Measurements from ENCODE around the gene RMP24.

RMP24 gene

GRCh38 chr18:35972197-35973000, at the start of gene RMP24:
Gene RMP24 (plus strand): TSS chr18:35972679.
- H3K4me3 ChIP-seq (ENCODE audit: low read length in 2 of 2), result peak within 1 kb of the TSS; percentile 96 to 97
- H3K9me3 ChIP-seq (ENCODE audit: control insufficient read depth in 2 of 2, low read length in 2 of 2), result no peaks in the 10 kb centered on the region
- peak within 1 kb of the TSS; percentile 77 for H3K27ac ChIP-seq (ENCODE audit: low read length)
- H3K36me3 ChIP-seq (ENCODE audit: control insufficient read depth in 2 of 2, insufficient read depth in 2 of 2, low read length in 2 of 2), result peaks cover 8 to 14% of the 10 kb centered on the region in 2 donors
- peaks cover 15% of the 10 kb centered on the region for H3K4me1 ChIP-seq (ENCODE audit: control insufficient read depth, insufficient read depth, low read length)
- peak within 1 kb of the TSS; percentile 86 to 96 for H3K9ac ChIP-seq (ENCODE audit: low read length in 2 of 2)
- no peaks in the 10 kb centered on the region for H3K27me3 ChIP-seq (ENCODE audit: control insufficient read depth in 1 of 2, insufficient read depth in 2 of 2, low read length in 2 of 2)

- Histone ChIP-seq H3K27ac (ENCODE audit: low read length) (no peak overlapping the region), H3K9ac (ENCODE audit: low read length in 2 of 2) (no peak overlapping the region), H3K9me3 (ENCODE audit: control insufficient read depth in 2 of 2, low read length in 2 of 2) (no peaks in the 10 kb centered on the region), H3K36me3 (ENCODE audit: control insufficient read depth in 2 of 2, insufficient read depth in 2 of 2, low read length in 2 of 2) (no peaks in the 10 kb centered on the region), H3K27me3 (ENCODE audit: control insufficient read depth in 1 of 2, insufficient read depth in 2 of 2, low read length in 2 of 2) (no peaks in the 10 kb centered on the region), H3K4me1 (ENCODE audit: control insufficient read depth, insufficient read depth, low read length) (peaks cover 2% of the 10 kb centered on the region), H3K4me3 (ENCODE audit: low read length in 2 of 2) (no peak overlapping the region)
Measured at GRCh38 chr18:35923939-35924684, 48.4 kb upstream of the RMP24 start.

GRCh38 chr18:35926884-35927283, 45.6 kb upstream of the RMP24 start:
- H3K27ac ChIP-seq (ENCODE audit: low read length), result no peak overlapping the region
- H3K9ac ChIP-seq (ENCODE audit: low read length in 2 of 2), result no peak overlapping the region
- no peaks in the 10 kb centered on the region for H3K9me3 ChIP-seq (ENCODE audit: control insufficient read depth in 2 of 2, low read length in 2 of 2)
- no peaks in the 10 kb centered on the region for H3K27me3 ChIP-seq (ENCODE audit: control insufficient read depth in 1 of 2, insufficient read depth in 2 of 2, low read length in 2 of 2)
- peaks cover 2% of the 10 kb centered on the region for H3K4me1 ChIP-seq (ENCODE audit: control insufficient read depth, insufficient read depth, low read length)
- H3K36me3 ChIP-seq (ENCODE audit: control insufficient read depth in 2 of 2, insufficient read depth in 2 of 2, low read length in 2 of 2), result peaks cover 0 to 2% of the 10 kb centered on the region in 2 donors
- no peak overlapping the region for H3K4me3 ChIP-seq (ENCODE audit: low read length in 2 of 2)

GRCh38 chr18:35927430-35927829, 45.0 kb upstream of the RMP24 start:
- peaks cover 0 to 2% of the 10 kb centered on the region in 2 donors for H3K36me3 ChIP-seq (ENCODE audit: control insufficient read depth in 2 of 2, insufficient read depth in 2 of 2, low read length in 2 of 2)
- no peak overlapping the region for H3K4me3 ChIP-seq (ENCODE audit: low read length in 2 of 2)
- H3K9me3 ChIP-seq (ENCODE audit: control insufficient read depth in 2 of 2, low read length in 2 of 2), result no peaks in the 10 kb centered on the region
- H3K9ac ChIP-seq (ENCODE audit: low read length in 2 of 2), result no peak overlapping the region
- peaks cover 2% of the 10 kb centered on the region for H3K4me1 ChIP-seq (ENCODE audit: control insufficient read depth, insufficient read depth, low read length)
- H3K27me3 ChIP-seq (ENCODE audit: control insufficient read depth in 1 of 2, insufficient read depth in 2 of 2, low read length in 2 of 2), result no peaks in the 10 kb centered on the region
- no peak overlapping the region for H3K27ac ChIP-seq (ENCODE audit: low read length)

GRCh38 chr18:35933982-35934381, 38.5 kb upstream of the RMP24 start:
- Histone ChIP-seq H3K4me1 (ENCODE audit: control insufficient read depth, insufficient read depth, low read length) (peaks cover 1% of the 10 kb centered on the region), H3K9me3 (ENCODE audit: control insufficient read depth in 2 of 2, low read length in 2 of 2) (no peaks in the 10 kb centered on the region), H3K27me3 (ENCODE audit: control insufficient read depth in 1 of 2, insufficient read depth in 2 of 2, low read length in 2 of 2) (no peaks in the 10 kb centered on the region), H3K36me3 (ENCODE audit: control insufficient read depth in 2 of 2, insufficient read depth in 2 of 2, low read length in 2 of 2) (peaks cover 3 to 7% of the 10 kb centered on the region in 2 donors), H3K9ac (ENCODE audit: low read length in 2 of 2) (no peak overlapping the region), H3K27ac (ENCODE audit: low read length) (no peak overlapping the region), H3K4me3 (ENCODE audit: low read length in 2 of 2) (no peak overlapping the region)

GRCh38 chr18:35934891-35935290, 37.6 kb upstream of the RMP24 start:
- H3K9ac ChIP-seq (ENCODE audit: low read length in 2 of 2), result no peak overlapping the region
- H3K27ac ChIP-seq (ENCODE audit: low read length), result no peak overlapping the region
- H3K4me3 ChIP-seq (ENCODE audit: low read length in 2 of 2), result no peak overlapping the region
- peaks cover 4% of the 10 kb centered on the region for H3K4me1 ChIP-seq (ENCODE audit: control insufficient read depth, insufficient read depth, low read length)
- no peaks in the 10 kb centered on the region for H3K27me3 ChIP-seq (ENCODE audit: control insufficient read depth in 1 of 2, insufficient read depth in 2 of 2, low read length in 2 of 2)
- H3K36me3 ChIP-seq (ENCODE audit: control insufficient read depth in 2 of 2, insufficient read depth in 2 of 2, low read length in 2 of 2), result peaks cover 3 to 7% of the 10 kb centered on the region in 2 donors
- H3K9me3 ChIP-seq (ENCODE audit: control insufficient read depth in 2 of 2, low read length in 2 of 2), result no peaks in the 10 kb centered on the region

GRCh38 chr18:35935805-35936204, 36.7 kb upstream of the RMP24 start:
- Histone ChIP-seq H3K9ac (ENCODE audit: low read length in 2 of 2) (no peak overlapping the region), H3K36me3 (ENCODE audit: control insufficient read depth in 2 of 2, insufficient read depth in 2 of 2, low read length in 2 of 2) (peaks cover 3 to 5% of the 10 kb centered on the region in 2 donors), H3K9me3 (ENCODE audit: control insufficient read depth in 2 of 2, low read length in 2 of 2) (no peaks in the 10 kb centered on the region), H3K4me3 (ENCODE audit: low read length in 2 of 2) (no peak overlapping the region), H3K27me3 (ENCODE audit: control insufficient read depth in 1 of 2, insufficient read depth in 2 of 2, low read length in 2 of 2) (no peaks in the 10 kb centered on the region), H3K4me1 (ENCODE audit: control insufficient read depth, insufficient read depth, low read length) (peaks cover 4% of the 10 kb centered on the region), H3K27ac (ENCODE audit: low read length) (no peak overlapping the region)

GRCh38 chr18:35936951-35937350, 35.5 kb upstream of the RMP24 start:
- H3K4me1 ChIP-seq (ENCODE audit: control insufficient read depth, insufficient read depth, low read length), result peaks cover 4% of the 10 kb centered on the region
- H3K36me3 ChIP-seq (ENCODE audit: control insufficient read depth in 2 of 2, insufficient read depth in 2 of 2, low read length in 2 of 2), result peaks cover 3 to 5% of the 10 kb centered on the region in 2 donors
- H3K4me3 ChIP-seq (ENCODE audit: low read length in 2 of 2), result no peak overlapping the region
- H3K9ac ChIP-seq (ENCODE audit: low read length in 2 of 2), result no peak overlapping the region
- H3K27ac ChIP-seq (ENCODE audit: low read length), result peak overlapping the region; percentile 26
- no peaks in the 10 kb centered on the region for H3K27me3 ChIP-seq (ENCODE audit: control insufficient read depth in 1 of 2, insufficient read depth in 2 of 2, low read length in 2 of 2)
- no peaks in the 10 kb centered on the region for H3K9me3 ChIP-seq (ENCODE audit: control insufficient read depth in 2 of 2, low read length in 2 of 2)

GRCh38 chr18:35938158-35938557, 34.3 kb upstream of the RMP24 start:
- Histone ChIP-seq H3K9me3 (ENCODE audit: control insufficient read depth in 2 of 2, low read length in 2 of 2) (no peaks in the 10 kb centered on the region), H3K27ac (ENCODE audit: low read length) (peak overlapping the region; percentile 26), H3K36me3 (ENCODE audit: control insufficient read depth in 2 of 2, insufficient read depth in 2 of 2, low read length in 2 of 2) (peaks cover 9 to 10% of the 10 kb centered on the region in 2 donors), H3K4me1 (ENCODE audit: control insufficient read depth, insufficient read depth, low read length) (peaks cover 4% of the 10 kb centered on the region), H3K27me3 (ENCODE audit: control insufficient read depth in 1 of 2, insufficient read depth in 2 of 2, low read length in 2 of 2) (no peaks in the 10 kb centered on the region), H3K9ac (ENCODE audit: low read length in 2 of 2) (no peak overlapping the region), H3K4me3 (ENCODE audit: low read length in 2 of 2) (no peak overlapping the region)

GRCh38 chr18:35938562-35938961, 33.9 kb upstream of the RMP24 start:
- Histone ChIP-seq H3K9me3 (ENCODE audit: control insufficient read depth in 2 of 2, low read length in 2 of 2) (no peaks in the 10 kb centered on the region), H3K4me3 (ENCODE audit: low read length in 2 of 2) (no peak overlapping the region), H3K9ac (ENCODE audit: low read length in 2 of 2) (no peak overlapping the region), H3K4me1 (ENCODE audit: control insufficient read depth, insufficient read depth, low read length) (peaks cover 4% of the 10 kb centered on the region), H3K27ac (ENCODE audit: low read length) (peak overlapping the region; percentile 26), H3K27me3 (ENCODE audit: control insufficient read depth in 1 of 2, insufficient read depth in 2 of 2, low read length in 2 of 2) (no peaks in the 10 kb centered on the region), H3K36me3 (ENCODE audit: control insufficient read depth in 2 of 2, insufficient read depth in 2 of 2, low read length in 2 of 2) (peaks cover 9 to 13% of the 10 kb centered on the region in 2 donors)

Measured in stomach smooth muscle (tissue), 2 donors.